Stimulated activated CD8-positive, alpha-beta memory T cell treated with anti-CD3 and anti-CD28 coated beads, Interleukin-4, amount 100 ng/mL, for 4 hours (primary cell): ENCODE measurements around the gene RTP1.
"Not testable (repeated sequence)": the region's sequence is repeated elsewhere in the genome, so short reads cannot be mapped to it uniquely, and the experiment has no call there.

Source experiments
- DNase-seq, 2 donors: peaks; one replicate each; pipeline ENCODE4 v3.0.0-alpha.2; 2020; ENCODE audit warnings: low read depth in 2 of 2, low spot score in 1 of 2

RTP1 gene

GRCh38 chr3:187196573-187197334 is 532 bp upstream of the RTP1 start:
- DNase-seq, result no peak

- DNase-seq, result no peak
Observed at GRCh38 chr3:187198490-187198889, 1.2 kb downstream of the RTP1 start.

- DNase-seq, result not testable (repeated sequence)
Observed at GRCh38 chr3:187199463-187200050, 2.3 kb downstream of the RTP1 start.

- no peak for DNase-seq
Observed at GRCh38 chr3:187205683-187206082, 8.4 kb downstream of the RTP1 start.

- no peak for DNase-seq
Observed at GRCh38 chr3:187207062-187207461, 9.8 kb downstream of the RTP1 start.

- DNase-seq, result no peak
Observed at GRCh38 chr3:187207624-187208023, 10.3 kb downstream of the RTP1 start.

- no peak for DNase-seq
Observed at GRCh38 chr3:187208159-187208558, 10.9 kb downstream of the RTP1 start.

GRCh38 chr3:187209491-187209890 is 12.2 kb downstream of the RTP1 start:
- no peak for DNase-seq

GRCh38 chr3:187210091-187210490 is 12.8 kb downstream of the RTP1 start:
- DNase-seq, result no peak

GRCh38 chr3:187210545-187211327 is 13.4 kb downstream of the RTP1 start:
- no peak for DNase-seq

- DNase-seq, result no peak
Observed at GRCh38 chr3:187211532-187212195, 14.4 kb downstream of the RTP1 start.

GRCh38 chr3:187212196-187212545 is 14.9 kb downstream of the RTP1 start:
- DNase-seq, result no peak

GRCh38 chr3:187212705-187213104 is 15.4 kb downstream of the RTP1 start:
- DNase-seq, result no peak

GRCh38 chr3:187213616-187214015 is 16.3 kb downstream of the RTP1 start:
- no peak for DNase-seq

GRCh38 chr3:187215460-187215859 is 18.2 kb downstream of the RTP1 start:
- no peak for DNase-seq

GRCh38 chr3:187222801-187223200 is 25.5 kb downstream of the RTP1 start:
- DNase-seq, result no peak

- DNase-seq, result no peak
Observed at GRCh38 chr3:187223799-187224198, 26.5 kb downstream of the RTP1 start.

- no peak for DNase-seq
Observed at GRCh38 chr3:187227658-187228258, 30.5 kb downstream of the RTP1 start.

- DNase-seq, result no peak
Observed at GRCh38 chr3:187228740-187229139, 31.5 kb downstream of the RTP1 start.

GRCh38 chr3:187230011-187230410 is 32.7 kb downstream of the RTP1 start:
- DNase-seq, result no peak

GRCh38 chr3:187236962-187237361 is 39.7 kb downstream of the RTP1 start:
- DNase-seq, result no peak
